ENCODE results near the gene CINP.
A peak's percentile ranks its signal among the peaks of the same experiment; 100 is the strongest.

Gene CINP

DNA sequence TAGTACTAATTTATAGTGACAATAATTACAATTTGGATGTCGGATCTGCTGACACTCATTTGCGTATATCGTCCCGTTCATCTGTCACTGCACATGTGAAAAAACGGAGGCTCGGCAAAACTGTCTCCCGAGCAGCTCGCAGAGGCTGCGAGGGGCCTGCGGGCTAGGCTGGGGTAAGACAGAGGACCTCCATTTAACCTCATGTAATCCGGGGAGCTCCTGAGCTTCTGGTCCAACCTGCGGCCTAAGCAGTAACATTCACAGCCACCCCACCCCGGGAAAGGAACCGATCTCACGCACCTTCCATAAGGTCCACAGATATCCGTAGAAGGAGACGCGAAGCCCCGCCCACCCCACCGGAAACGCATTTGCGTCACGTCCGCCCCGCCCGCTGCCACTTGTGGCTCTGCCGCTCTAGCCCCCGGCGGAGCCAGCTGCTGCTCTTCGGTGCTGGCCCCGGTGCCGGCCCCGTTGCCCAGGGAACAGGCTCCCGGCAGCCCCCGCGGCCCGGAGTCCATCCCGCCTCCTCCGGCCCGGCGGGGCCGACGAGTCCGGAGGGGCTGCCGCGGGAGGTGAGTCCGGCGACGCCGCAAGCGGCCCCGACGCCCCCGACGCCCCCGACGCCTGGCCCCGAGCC, at the start of gene CINP, which contains the start of gene TECPR2:
Gene CINP (minus strand): TSS at position 346 of the 637 bp plus-strand sequence. CDS start 39 bp downstream, at position 307.
Gene TECPR2 (plus strand): TSS at position 397 of the 637 bp plus-strand sequence. CDS start 13,781 bp downstream, outside the sequence.
- peak; percentile 98 for DNase-seq (ENCODE audit: low spot score)

DNA sequence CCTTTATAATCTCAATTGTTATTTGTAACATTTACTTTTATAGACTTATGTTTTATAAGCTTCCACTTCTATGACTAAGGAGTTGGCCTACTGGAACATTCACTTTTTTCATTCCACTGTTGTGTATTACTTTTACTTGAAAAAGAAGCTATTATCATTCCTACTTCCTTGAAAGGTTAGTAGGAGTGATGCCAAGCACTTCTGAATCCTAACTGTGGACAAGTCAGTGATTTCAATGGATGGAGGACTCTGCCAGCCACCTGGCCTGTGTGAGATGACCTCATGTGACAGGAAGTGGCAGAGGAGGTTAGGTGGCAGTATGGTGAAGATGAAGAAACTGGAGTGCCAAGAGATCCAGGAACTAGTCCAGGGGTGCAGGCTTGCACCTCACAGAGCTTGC, 46.0 kb upstream of the CINP start:
- DNase-seq (ENCODE audit: low spot score), result no peak

DNA sequence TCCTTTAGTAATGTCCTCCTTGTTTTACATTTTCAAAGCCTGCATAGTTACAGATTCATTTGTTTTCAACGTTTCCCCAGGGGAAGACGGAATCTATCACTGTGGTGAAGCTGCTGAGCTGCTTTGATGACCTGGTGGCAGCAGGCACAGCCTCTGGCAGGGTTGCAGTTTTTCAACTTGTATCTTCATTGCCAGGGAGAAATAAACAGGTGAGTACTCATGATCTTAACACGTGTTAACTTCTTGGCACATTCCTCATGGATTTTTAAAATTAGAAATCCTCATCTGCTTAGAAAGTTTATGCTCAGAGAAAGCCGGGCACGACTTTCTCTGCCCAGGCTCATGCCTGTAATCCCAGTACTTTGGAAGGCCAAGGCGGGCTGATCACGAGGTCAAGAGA, 44.6 kb upstream of the CINP start:
- DNase-seq (ENCODE audit: low spot score), result no peak

GRCh38 chr14:102403028-102403427, 40.3 kb upstream of the CINP start:
- DNase-seq (ENCODE audit: low spot score), result no peak

DNA sequence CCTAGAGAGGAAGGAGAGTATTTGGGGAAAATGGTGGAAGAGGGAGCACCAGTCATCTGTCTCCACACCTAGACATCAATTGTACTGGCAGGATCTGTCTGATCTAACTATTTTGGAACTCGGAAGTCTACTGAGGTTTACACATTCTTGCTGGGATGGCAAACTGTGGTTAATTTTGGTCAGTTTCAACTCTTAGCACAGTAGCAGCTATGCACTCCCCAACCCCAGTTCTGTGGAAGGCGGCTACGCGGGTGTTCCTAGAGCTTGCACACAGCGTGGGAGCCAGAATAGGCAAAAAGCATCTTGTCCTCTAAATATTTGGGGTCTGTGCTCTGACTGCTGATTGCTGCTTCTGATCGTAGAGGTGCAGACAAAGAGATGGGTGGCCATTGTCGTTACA, 33.8 kb upstream of the CINP start:
- no peak for DNase-seq (ENCODE audit: low spot score)

DNA sequence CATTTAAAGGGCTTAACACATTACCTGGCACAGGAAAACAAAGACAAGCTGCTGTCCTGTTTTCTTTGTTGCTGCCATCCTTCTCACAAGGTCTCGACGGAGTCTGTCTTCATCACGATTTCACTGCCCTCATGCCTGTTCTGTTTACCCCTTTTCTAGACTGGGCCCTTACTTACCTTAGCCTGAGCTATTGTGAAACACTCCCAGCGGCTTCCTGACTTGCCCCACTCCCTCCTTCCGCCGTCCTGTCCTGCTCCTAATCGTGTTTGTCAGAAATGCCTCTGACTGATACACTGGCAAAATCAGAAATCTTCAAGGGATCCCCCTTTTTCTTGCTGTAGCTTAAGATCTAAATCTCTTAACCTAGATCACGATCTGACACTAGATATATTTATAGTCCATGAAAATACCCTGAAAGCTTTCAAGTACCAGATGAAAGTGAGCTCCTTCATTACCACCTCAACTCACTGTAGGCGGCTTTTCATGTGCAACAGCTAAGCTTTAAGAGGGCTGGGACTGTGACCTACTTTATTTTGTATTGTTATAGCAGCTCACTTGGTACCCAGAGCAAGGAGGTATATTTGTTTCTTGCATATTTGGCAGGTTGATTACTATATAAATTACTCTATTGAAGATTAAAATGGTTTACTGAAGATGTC, 32.2 kb upstream of the CINP start:
- DNase-seq (ENCODE audit: low spot score), result no peak

GRCh38 chr14:102392506-102392905, 29.8 kb upstream of the CINP start:
- no peak for DNase-seq (ENCODE audit: low spot score)

DNA sequence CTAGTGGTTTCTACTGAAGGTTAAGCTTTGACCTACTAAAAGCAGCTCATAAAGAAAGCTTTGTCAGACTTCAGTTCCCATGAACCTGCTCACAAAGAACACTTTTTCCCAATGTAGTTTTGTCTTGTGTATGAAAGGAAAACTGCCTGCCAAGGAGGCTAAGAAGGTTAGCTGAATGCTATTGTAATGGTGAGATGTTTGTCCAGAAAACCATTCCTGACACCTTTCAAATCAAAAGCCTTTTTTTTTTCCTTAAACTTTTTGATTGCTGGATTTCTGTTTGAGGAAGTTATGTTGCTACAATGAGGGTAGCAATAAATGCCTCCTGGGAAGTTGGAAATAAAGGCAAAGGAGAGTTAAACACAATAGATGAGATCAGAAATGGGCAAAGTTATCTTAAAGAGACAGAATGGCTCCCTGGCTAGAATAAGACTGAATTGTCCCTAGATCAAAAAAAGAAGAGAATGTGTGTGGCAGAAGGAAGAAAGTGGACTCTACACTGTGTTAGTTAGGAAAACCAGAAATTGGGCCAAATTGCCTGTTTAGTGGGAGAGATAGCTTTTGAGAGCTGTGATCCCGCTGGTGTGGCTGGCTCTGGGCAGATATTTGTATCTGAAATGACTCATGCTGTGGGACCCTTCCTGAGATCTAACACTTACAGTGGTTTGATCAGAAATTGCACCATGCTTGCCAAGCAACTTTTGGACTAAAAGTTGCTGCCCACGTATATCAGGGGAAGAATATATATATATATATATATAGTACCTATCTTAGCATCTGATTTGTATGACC, 27.6 kb upstream of the CINP start:
- no peak for DNase-seq (ENCODE audit: low spot score)

DNA sequence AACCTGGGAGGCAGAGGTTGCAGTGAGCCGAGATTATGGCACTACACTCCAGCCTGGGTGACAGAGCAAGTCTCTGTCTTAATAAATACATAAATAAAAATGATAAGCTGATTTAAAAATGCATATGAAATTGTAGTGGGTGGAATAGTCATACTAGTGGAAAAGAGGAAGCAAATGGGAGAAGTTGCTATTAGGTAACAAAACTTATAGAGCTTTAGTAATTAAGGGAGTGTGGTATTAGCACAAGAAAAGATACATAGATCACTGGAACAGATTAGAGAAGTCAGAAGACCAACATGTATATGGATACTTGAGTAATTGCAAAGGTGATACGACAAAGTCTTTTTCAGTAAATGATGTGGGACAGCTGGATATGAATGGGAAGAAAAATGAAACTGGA, 26.6 kb upstream of the CINP start:
- DNase-seq (ENCODE audit: low spot score), result no peak

DNA sequence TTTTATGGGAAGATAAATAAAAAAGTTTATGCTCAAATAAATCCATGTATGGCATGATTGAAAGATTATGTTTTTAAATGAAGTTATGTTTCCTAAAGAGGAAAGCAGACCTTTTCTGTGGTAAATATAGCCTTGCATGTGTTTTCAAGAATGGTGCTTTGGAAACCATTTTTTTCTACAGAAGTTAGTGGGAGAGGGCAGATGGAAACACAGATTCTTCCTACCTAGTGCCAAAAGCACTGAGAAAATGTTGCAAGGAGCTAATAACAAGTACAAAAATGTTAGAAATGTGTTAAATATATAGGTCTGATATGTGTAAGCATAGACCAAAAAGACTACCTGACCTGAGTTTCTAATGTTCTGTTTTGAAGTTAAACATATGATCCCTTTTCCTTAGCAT, 24.4 kb upstream of the CINP start:
- DNase-seq (ENCODE audit: low spot score), result no peak

DNA sequence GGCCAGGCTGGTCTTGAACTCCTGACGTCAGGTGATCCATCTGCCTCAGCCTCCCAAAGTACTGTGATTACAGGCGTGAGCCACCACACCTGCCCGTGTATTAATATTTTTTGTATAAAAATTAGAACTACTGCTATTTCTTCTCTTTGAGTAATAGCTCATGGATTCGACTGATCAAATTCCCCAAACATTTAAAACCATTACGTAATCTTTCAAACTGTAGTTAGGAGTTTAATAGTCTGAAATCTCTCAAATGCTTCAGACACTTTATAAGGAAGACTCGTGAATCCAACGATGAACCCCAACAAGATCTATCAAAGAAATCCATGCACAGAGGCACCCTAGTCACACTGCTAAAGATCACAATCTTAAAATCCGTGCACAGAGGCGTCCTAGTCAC, 16.1 kb upstream of the CINP start:
- DNase-seq (ENCODE audit: low spot score), result no peak

DNA sequence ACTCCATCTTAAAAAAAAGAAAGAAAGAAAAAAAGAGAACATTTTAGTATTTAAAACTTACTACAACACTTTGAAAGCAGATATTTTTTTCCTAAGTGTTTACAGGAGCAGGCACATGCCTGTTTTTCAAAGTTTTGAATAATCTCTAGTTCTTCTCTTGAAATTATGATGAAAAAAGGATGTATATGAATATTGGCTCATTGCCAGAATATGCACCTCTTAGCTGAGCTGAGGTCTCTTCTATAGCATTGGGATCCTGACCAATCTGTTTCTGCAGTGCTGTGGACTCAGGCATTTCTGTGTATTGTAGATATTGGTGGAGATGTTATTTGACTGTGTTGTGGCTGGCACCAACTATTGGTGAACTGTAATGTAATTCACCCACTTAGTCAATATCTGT, 15.0 kb upstream of the CINP start:
- no peak for DNase-seq (ENCODE audit: low spot score)

DNA sequence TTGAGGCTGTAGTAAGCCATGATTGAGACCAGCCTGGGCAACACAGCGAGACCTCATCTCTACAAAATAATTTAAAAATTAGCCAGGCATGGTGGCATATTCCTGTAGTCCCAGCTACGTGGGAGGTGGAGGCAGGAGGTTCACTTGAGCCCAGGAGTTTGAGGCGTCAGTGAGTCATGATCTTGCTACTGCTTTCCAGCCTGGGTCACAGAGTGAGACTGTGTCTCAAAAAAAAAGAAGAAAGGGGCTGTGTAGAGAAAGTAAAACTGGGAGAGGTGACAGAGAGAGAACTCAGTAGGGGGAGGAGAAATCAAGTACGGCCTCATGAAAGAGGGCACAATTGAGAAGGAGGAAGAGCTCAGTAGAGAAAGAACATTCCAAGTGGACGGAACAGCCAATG, 12.4 kb upstream of the CINP start:
- no peak for DNase-seq (ENCODE audit: low spot score)

DNA sequence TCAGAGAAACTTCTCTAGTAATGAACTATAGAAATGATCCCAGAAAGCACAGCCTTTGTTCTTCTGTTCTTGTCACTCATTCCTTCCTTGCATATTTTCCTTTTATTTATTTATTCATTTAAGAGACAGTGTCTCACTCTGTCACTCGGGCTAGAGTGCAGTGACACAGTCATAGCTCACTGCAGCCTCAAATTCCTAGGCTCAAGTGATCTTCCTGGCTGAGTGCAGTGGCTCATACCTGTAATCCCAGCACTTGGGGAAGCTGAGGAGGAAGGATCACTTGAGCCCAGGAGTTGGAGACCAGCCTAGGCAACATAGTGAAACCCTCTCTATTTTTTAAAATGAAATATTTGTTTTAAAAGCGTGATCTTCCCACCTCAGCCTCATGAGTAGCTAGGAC, 11.6 kb upstream of the CINP start:
- DNase-seq (ENCODE audit: low spot score), result no peak

GRCh38 chr14:102373110-102373509, 10.4 kb upstream of the CINP start:
- no peak for DNase-seq (ENCODE audit: low spot score)

DNA sequence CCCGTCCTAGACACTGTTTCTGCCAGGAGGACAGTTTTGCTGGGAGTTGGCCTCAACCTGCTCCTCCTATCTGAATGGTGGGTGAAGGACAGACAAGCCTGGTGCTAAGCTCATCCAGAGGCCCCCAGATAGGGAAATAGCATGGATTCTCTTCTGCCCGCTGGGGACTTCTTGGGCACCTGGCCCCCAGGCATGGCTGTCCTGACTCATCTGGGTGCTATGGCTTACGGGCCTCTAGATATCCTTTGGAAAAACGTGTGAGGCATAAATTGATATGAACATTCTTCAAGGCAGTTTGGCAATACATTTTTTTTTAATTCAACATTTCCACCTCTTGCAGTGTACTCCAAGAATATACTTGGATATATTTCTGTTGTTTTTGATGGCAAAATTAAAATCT, 8.7 kb upstream of the CINP start:
- no peak for DNase-seq (ENCODE audit: low spot score)

- DNase-seq (ENCODE audit: low spot score), result no peak
Measured at GRCh38 chr14:102370305-102370809, 7.7 kb upstream of the CINP start.

DNA sequence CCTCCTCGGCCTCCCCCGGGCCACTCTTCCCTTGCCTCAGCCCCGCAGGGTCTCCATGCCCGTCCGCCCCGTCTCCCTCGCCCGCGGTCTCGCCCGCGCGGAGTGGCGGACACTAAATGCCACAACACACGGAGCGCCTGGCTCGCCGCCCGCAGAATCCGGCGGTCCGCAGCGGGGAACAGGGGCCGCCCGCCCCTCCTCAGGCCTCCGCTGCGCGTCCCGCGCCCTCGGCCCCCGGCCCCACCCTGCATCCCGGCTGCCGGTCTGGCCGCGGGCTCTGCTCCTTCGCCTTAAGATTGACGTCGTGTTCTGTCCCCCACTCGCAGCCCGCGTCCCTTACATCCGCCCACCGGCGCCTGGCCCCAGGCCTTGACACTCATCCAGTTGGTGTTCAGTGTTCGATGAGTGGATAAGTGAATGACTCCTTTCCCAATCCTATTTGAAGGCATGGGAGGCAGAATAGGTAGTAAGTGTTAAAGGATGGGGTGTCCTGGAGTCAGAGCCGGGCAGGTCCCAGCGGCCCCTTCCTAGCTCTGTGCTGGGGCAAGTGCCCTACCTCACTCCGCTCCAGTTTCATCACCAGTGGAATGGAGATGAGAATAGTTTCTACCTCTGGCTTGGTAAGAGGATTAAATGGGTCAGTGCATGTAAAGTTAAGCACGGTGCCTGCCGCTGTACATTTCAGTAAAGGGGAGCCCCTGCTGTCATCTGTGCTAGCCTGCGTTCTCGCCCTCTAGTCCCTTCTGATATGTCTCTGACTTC, 673 bp upstream of the CINP start:
- DNase-seq (ENCODE audit: low spot score), result peak; percentile 21

DNA sequence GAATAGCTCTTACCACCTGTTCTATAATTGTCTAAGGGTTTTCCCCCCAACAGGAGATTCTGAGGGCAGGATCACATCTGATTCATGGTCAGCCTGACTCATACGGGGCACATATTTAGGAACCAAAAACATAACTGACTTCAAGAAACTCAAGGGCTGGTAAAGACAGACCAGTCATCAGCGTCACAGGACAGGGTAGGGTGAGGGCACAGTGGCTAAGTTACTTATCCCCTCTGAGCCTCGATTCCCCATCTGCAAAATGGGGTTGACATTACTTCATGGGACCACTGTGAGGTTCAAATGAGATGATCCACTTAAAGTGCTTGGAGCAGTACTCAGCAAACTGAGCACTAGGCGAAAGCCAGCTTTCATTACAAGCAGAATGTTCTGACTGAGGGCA, 606 bp downstream of the CINP start:
- no peak for DNase-seq (ENCODE audit: low spot score)

DNA sequence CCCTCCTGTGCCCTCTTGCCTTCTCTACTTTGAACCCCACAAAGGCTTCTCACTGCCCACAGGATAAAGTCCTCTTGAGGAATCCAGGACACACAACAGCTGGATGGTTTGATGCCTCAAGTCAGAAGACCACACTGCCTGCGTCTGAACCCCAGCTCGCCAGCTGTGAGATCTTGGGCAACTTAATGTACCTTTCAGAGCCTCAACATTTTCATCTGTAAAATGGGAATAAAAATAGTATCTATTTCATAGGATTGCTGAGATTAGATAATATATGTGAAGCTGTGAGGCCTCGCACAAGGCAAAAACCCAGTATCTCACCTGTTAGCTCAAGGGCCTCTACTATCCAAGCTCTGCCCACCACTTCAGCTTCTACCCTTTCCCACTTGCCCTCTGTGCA, 2.3 kb downstream of the CINP start:
- no peak for DNase-seq (ENCODE audit: low spot score)

DNA sequence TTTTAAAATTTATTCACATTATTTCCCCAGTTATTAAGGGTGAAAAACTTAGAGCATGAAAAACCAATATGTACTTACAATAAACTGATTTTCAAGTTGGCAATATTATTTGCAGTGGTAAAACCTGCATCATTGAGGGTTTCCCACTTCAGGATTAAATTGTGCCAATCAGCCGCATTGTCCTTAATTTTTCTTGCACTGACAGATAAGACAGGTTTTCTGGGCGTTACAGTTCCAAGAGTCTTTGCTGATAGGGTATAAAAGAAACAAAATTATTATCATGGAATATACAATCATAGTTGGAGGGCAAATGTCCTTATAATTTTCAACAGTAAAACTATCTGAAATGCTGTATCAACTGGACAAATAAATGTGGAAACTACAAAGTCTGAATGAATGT, 3.3 kb downstream of the CINP start:
- no peak for DNase-seq (ENCODE audit: low spot score)

- no peak for DNase-seq (ENCODE audit: low spot score)
Measured at GRCh38 chr14:102356280-102356679, 6.4 kb downstream of the CINP start.
